HL-60 (cell line): ENCODE measurements around the gene CCDC106.

ENCODE experiments used
- GABPA ChIP-seq: IDR thresholded peaks from 2 replicates; pipeline ENCODE4 v1.6.1; 2012; ENCODE audit warnings: low read depth
- POLR2AphosphoS5 ChIP-seq: IDR thresholded peaks from 2 replicates; pipeline ENCODE4 v1.6.1; 2012; ENCODE audit warnings: low read depth
- SPI1 ChIP-seq: IDR thresholded peaks from 2 replicates; pipeline ENCODE4 v1.6.1; 2012; ENCODE audit warnings: low read depth, mild to moderate bottlenecking, borderline replicate concordance
- TF ChIP-seq, protein P1 (sequence below): IDR thresholded peaks from one replicate; pipeline ENCODE4 v1.5.1; 2011; ENCODE audit warnings: low read length, control low read depth, inconsistent platforms; ENCODE audit not compliant: insufficient read depth

DNA sequence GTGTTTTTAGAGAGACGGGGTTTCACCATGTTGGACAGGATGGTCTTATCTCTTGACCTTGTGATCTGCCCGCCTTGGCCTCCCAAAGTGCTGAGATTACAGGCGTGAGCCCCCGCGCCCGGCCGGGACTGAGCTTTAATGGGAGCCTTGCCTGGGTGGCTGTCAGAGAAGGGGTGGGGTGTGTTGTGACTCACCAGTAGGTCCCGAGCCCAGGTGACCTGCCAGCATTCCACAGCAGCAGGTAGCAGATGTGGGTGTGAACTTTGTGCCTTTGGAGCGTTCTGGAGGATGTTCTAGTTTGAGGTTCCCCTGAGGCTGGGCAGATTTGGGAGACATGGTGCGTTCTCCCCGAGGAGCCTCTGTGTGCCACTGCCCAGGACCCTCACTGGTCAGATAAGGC is 19.9 kb downstream of the CCDC106 start:
- no peak for TF ChIP-seq GABPA
- TF ChIP-seq, protein P1, sequence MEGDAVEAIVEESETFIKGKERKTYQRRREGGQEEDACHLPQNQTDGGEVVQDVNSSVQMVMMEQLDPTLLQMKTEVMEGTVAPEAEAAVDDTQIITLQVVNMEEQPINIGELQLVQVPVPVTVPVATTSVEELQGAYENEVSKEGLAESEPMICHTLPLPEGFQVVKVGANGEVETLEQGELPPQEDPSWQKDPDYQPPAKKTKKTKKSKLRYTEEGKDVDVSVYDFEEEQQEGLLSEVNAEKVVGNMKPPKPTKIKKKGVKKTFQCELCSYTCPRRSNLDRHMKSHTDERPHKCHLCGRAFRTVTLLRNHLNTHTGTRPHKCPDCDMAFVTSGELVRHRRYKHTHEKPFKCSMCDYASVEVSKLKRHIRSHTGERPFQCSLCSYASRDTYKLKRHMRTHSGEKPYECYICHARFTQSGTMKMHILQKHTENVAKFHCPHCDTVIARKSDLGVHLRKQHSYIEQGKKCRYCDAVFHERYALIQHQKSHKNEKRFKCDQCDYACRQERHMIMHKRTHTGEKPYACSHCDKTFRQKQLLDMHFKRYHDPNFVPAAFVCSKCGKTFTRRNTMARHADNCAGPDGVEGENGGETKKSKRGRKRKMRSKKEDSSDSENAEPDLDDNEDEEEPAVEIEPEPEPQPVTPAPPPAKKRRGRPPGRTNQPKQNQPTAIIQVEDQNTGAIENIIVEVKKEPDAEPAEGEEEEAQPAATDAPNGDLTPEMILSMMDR = no peak
- TF ChIP-seq POLR2AphosphoS5 = no peak
- no peak for TF ChIP-seq SPI1
